Right lobe of liver (tissue), 4 donors: ENCODE results near the gene NPLOC4.

ENCODE experiments used
- CTCF ChIP-seq, 4 donors: fragments of 200-600 bp in 3 of 4; fragments of 450-650 bp in 1 of 4; IDR thresholded peaks; one replicate each; pipeline versions ENCODE4 v1.5.1 to v1.8.0; 2016 to 2022; ENCODE audit warnings: antibody characterized with exemption in 4 of 4, mild to moderate bottlenecking in 2 of 4
- POLR2A ChIP-seq: fragments of 450-650 bp; IDR thresholded peaks from one replicate; pipeline ENCODE4 v1.6.1; 2017; ENCODE audit warnings: antibody characterized with exemption, mild to moderate bottlenecking
- donor health status: DM: no; HTN: no; CAD: no.
- donor health status: DM: no; HTN: no; CAD: no.
- donor health status: DM: no; HTN: yes; CAD: no.

DNA sequence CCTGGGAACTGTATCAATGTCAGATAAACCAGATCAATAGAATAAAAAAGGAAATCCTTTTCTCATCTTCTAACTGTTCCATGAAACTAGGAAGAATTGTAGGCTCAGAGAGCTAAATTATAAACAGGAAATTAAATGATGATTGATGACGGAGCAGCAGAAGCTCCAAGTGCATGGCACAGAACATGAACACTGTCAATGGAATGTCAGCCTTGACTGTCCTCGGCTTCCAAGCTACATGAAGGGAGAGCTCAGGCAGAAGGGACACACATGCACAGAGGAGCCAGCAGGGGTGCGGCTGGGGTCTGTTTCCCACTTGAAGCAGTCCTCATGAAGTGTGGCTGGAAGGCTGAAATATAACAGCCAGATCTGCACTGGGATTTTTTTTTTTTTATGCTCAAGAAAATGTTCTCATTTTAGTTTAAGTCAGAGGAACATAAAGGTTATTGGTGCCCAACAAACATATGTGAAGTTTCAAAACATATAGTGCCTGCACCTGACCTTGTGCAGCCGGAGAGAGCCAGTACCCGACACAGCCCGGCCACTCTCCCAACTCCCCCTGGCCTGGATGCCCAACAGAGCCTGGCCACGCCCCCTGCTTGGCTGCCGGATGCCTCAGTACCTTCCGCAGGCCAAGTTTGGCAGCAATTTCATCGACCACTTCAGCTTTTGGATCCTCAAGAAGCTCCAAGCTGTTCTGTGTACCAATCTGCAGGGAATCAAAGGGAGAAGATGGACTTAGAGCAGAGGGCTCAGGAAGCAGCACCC, 37.0 kb downstream of the NPLOC4 start:
- TF ChIP-seq CTCF (IDR thresholded peaks at IDR 0.05), result no peak
- no peak for TF ChIP-seq POLR2A
